ENCODE results near the gene HTR2B.
"Not testable (repeated sequence)": the region's sequence is repeated elsewhere in the genome, so short reads cannot be mapped to it uniquely, and the experiment has no call there.

HTR2B gene

DNA sequence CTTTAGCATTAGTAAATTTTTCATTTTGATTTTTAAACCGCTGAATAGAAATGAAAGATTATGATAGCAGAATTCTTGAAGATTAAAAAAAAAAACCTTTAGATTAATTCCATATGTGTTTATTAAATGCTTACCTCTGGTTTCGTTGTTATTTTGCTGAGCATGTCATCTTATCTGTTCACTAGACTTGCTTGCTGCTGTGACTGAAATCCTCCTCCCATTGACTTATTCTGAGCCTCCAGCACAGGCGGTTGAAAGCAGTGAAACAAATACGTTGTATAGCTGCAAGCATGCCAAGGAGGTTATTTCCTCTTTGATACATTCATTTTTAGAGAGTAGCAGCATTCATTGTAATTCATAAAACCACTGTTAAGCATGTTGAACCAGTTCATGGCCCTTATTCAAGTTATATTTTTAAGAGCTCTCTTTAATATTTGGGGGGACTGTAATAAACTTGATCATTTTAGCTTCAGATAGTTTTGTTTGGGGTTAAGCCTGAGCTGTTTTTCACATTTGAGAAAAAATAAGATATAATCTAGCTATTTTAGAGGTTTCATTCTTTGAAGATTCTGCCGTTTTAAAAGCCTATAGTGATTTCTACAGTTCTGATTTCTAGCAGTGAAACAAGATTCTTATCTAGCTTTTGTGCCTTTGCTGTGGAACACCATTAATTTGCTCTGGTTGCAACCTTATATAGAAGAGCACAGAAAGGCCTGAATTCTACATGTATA is at the start of gene HTR2B:
TSS of gene HTR2B (minus strand) at position 205 of the 731 bp plus-strand sequence. CDS start 1,278 bp downstream, outside the sequence.
- DNase-seq = peak in 1 of 51 donors; percentile 4

DNA sequence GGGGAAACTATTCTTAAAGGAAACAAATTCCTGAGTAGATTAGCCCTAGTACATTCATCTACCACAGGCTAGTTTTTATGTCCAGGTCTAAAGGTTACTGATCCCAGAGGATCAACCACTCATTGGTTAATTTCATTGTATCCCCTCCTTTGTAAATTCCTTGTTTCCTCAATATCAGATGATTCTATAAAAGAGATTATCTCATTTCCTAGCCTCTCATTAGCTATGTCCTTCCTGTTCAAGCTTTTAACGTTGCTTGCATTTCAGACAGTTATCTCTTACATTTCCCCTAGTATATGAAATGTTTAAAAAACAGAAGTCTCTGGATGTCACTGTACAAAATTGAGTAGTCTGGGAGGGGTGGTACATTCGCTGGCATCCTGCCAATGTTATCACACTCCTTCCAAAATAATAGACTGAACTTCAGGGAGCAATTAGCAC is 49.4 kb upstream of the HTR2B start:
- no peak for DNase-seq

- DNase-seq = no peak
These were observed 47.2 kb upstream of the HTR2B start for GRCh38 chr2:231172025-231172424.

DNA sequence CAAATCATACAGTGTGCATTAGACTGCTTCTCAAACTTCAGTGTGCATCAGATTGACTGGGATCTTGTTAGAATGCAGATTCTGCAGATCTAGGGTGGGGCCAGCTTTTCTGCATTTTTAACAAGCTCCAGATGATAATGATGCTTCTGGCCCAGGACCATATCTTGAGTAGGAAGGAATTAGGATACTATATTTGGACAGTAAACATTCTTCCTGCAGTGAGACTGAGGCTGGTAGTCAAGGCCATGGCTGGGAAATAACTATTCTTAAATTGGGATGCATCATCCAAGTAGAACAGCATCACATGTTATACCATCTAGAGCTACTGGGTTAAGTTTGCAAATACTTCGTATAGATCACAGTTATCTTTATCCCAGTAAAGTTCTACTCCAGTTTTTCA is 45.2 kb upstream of the HTR2B start:
- no peak for DNase-seq

- no peak for DNase-seq
These were observed 44.6 kb upstream of the HTR2B start for GRCh38 chr2:231169488-231169887.

- no peak for DNase-seq
These were observed 43.8 kb upstream of the HTR2B start for GRCh38 chr2:231168460-231169139.

DNA sequence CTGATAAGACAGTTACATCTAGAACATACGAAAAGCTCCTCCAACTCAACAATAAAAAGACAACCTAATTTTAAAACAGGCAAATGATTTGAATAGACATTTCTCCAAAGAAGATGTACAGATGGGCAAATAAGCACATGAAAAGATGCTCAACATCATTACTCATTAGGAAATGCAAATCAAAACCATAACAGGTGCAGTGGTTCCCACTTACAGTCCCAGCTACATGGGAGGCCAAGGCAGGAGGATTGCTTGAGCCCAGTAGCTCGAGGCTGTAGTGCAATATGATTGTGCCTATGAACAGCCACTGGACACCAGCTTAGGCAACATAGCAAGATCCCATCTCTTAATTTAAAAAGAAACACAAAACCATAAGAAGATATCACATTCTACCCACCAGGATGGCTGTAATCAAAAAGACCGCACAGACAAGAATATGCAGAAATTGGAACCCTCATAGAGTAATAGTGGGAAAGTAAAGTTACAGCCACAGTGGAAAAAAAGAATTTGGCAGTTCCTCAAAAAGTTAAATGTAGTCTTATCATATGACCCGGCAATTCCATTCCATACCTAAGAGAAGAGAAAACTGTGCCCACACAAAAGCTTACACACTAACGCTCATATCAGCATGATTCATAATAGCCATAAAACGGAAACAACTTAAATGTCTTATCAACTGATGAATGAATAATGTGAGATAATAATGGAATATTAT is 43.1 kb upstream of the HTR2B start:
- DNase-seq = no peak

- DNase-seq = no peak
These were observed 38.7 kb upstream of the HTR2B start for GRCh38 chr2:231163414-231164095.

- no peak for DNase-seq
These were observed 38.2 kb upstream of the HTR2B start for GRCh38 chr2:231163011-231163410.

DNA sequence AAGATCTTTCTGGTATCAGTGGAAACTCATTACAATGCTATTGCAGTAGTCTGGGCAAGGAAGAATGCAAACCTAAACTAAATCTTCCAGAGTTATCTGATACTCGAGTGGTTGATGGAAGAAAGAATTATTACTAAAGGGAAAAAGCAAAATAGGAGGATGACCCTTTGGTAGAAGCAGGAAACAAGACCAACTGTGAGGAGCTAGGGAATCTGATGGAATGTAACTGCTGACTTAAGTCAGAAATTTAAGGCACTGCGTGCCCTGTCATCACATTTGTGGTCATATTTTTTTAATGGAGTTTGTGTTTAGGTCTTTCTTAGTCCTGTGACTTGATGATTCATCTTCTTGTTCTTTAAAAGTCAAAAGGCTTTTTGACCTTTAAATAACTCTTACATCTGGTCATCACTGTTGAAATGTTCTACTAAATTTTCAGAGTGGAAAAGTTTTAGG is 37.1 kb upstream of the HTR2B start:
- no peak for DNase-seq

GRCh38 chr2:231161252-231161839 is 36.5 kb upstream of the HTR2B start:
- DNase-seq = no peak

DNA sequence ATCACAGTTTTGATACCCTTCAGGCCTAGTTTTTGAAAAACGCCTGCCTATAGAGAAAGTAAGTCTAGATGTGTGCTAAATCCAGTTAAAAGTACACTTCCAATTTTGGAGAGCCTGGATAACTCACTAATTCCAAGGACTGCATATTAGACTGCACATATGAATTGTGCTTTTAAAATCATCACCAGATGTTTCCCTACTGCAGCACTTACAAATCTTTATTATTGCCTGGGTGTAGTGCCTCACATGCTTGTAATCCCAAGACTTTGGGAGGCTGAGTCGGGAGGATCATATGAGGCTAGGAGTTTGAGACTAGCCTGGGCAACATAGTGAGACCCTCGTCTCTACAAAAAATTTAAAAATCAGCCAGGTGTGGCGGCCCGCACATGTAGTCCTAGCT is 35.9 kb upstream of the HTR2B start:
- DNase-seq = no peak

- DNase-seq = no peak
These were observed 34.5 kb upstream of the HTR2B start for GRCh38 chr2:231159306-231159705.

DNA sequence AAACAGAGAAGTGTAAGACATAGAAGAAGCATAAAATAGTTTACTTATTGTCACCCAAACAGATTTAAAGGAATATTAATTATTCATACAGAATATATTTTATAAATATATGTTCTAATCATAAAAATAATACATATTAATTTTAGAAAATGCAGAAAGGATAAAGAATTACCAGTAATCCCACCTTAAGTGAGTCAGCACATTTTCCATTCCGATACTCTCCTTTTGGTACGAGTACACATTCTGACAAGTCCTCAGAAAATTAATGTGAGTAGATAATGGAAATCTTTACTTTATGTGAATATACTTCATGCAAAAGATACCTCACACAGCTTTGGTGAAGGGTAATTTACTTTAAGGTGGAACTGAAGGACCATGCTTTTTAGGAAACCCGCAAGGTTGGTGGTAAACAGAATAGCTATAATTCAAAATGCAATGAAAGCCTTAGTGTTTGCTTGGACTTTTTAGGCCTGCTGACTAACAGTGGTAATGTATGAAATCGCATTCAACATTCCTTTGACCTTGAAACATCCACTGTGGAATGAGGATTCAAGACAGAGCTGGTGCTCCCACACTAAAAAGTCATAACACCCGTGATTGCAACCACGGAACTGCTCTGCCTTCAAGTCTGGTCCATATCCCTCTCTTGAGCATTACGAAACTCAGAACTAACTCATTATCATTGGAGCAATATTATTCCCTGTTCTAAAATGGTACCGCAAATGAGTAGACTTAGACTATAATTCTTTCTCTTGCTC is 28.1 kb upstream of the HTR2B start:
- no peak for DNase-seq

- no peak for DNase-seq
These were observed 21.8 kb upstream of the HTR2B start for GRCh38 chr2:231146665-231147064.

DNA sequence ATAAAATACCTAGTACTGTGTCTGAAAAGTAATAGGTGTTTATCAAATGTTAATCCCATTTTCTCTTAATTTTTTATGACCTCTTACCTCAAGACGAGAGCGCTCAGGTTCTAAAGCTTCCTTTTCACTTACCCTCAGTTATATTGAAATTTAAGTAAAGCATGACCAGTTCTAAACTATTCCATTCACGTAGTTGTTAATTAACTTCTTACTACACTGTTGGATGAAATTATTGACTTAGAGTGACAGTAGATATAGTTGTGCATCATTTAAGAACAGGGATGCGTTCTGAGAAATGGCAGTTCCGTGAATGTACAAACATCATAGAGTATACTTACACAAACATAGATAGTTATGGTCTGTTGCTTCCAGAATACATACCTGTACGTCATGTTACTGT is 20.1 kb upstream of the HTR2B start:
- DNase-seq = no peak

DNA sequence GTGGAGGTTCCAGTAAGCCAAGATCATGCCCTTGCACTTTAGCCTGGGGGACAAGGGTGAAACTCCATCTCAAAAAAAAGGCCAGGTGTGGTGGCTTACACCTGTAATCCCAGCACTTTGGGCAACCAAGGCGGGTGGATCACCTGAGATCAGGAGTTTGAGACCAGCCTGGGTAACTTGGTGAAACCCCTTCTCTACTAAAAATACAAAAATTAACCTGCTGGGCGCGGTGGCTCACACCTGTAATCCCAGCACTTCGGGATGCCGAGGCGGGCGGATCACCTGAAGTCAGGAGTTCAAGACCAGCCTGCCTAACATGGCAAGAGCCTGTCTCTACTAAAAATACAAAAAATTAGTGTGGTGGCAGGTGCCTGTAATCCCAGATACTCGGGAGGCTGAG is 16.0 kb upstream of the HTR2B start:
- DNase-seq = not testable (repeated sequence)

DNA sequence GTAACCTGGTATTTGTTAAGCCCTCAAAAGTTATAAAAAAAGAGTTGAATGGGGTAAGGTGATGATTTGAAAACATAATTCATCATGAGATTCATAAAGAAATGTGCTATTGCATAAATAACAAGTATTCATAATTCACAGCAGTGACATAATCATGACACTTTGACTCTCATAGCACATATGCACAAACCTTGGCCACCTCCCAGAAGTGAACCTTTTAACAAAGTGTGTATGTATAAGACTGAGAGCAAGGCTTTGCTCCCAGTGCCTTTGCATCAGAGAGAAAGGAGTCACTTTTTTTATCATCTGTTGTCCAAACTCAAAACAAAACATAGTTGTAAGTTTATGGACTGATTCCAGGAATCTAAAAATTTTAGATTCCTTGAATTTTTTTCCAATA is 15.0 kb upstream of the HTR2B start:
- no peak for DNase-seq

DNA sequence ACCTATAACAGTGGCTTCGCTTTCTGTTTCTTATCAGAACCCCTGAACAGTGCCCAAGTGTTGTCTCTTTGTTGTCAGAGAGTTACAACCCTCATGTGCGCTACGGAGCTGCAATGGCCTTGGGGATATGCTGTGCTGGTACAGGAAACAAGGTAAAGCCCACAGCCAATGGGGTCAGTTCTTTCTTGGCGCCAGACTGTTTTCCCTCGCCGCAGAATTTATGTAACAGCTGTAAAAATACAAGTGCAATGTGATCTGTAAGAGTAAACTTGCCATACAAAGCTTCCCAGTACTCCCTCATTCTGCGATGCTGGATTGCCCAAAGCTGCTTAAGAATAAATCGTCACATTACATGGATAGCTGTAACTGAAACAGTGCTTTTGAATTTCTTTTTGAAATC is 13.9 kb upstream of the HTR2B start:
- no peak for DNase-seq

GRCh38 chr2:231134910-231135655 is 10.2 kb upstream of the HTR2B start:
- no peak for DNase-seq

Data from hypothalamus (tissue), 51 donors.